PC-9 (cell line): ENCODE data around the gene ROBO4. TPM values are rescaled to one million over a fixed set of nuclear protein-coding genes. Genes with fewer than 3 reads are reported as not detected.

Source experiments
- BruUV-seq: library from RNA; stranded (reverse); fragments of 400-500 nt; replicated peaks from 2 replicates; lab custom pipeline; 2021; lab: Mats Ljungman, UMichigan
- CTCF ChIA-PET: fragments of 300-600 bp; sonication (Branson Sonifier 250); formaldehyde crosslinking; loops from one replicate; lab custom pipeline; 2022; ENCODE audit warnings: antibody characterized with exemption; lab: Charles Lee
- POLR2A ChIA-PET: fragments of 300-600 bp; sonication (Branson Sonifier 250); formaldehyde crosslinking; loops from one replicate; lab custom pipeline; 2022; ENCODE audit warnings: antibody characterized with exemption; ENCODE audit not compliant: unreplicated experiment; lab: Charles Lee
- DNase-seq, 2 experiments: peaks; one replicate each; pipeline versions ENCODE4 v3.0.0 to v3.0.0-alpha.2; 2015 to 2022; ENCODE audit warnings: mixed read lengths in 1 of 2
- H2AFZ ChIP-seq: fragments of 200-600 bp; sonication (generic); 2 replicates; pipeline ENCODE4 v1.8.1; 2017; ENCODE audit warnings: antibody characterized with exemption
- H3F3A ChIP-seq: fragments of 200-600 bp; sonication (generic); 2 replicates; pipeline ENCODE4 v1.8.1; 2017; ENCODE audit warnings: antibody characterized with exemption, mild to moderate bottlenecking, low read depth; ENCODE audit not compliant: insufficient read depth
- H3K27ac ChIP-seq: fragments of 200-600 bp; sonication (generic); 2 replicates; pipeline ENCODE4 v1.6.1; 2016; ENCODE audit warnings: mixed run types
- H3K27me3 ChIP-seq: fragments of 200-600 bp; sonication (generic); 2 replicates; pipeline ENCODE4 v1.6.1; 2016; ENCODE audit warnings: low read depth, mixed run types; ENCODE audit not compliant: insufficient read depth
- H3K36me3 ChIP-seq: fragments of 200-600 bp; sonication (generic); 2 replicates; pipeline ENCODE4 v1.6.1; 2016; ENCODE audit warnings: low read depth, mixed run types
- H3K4me1 ChIP-seq: fragments of 200-600 bp; sonication (generic); replicated peaks from 2 replicates; pipeline ENCODE4 v1.6.1; 2016; ENCODE audit warnings: mixed run types; ENCODE audit not compliant: insufficient read depth
- H3K4me2 ChIP-seq: fragments of 200-600 bp; sonication (generic); 2 replicates; pipeline ENCODE4 v1.6.1; 2017; ENCODE audit warnings: mixed run types
- H3K4me3 ChIP-seq: fragments of 200-600 bp; sonication (generic); 2 replicates; pipeline ENCODE4 v1.6.1; 2016; ENCODE audit warnings: mixed run types
- H3K79me2 ChIP-seq: fragments of 200-600 bp; sonication (generic); 2 replicates; pipeline ENCODE4 v1.6.1; 2017; ENCODE audit warnings: low read depth, mixed run types
- H3K9me2 ChIP-seq: fragments of 200-600 bp; sonication (generic); 2 replicates; pipeline ENCODE4 v1.8.1; 2017; ENCODE audit warnings: mild to moderate bottlenecking; ENCODE audit not compliant: insufficient read depth
- H3K9me3 ChIP-seq: fragments of 200-600 bp; sonication (generic); 2 replicates; pipeline ENCODE4 v1.8.1; 2016; ENCODE audit warnings: low read depth; ENCODE audit not compliant: insufficient read depth
- H4K20me1 ChIP-seq: fragments of 200-600 bp; sonication (generic); 2 replicates; pipeline ENCODE4 v1.8.1; 2017; ENCODE audit not compliant: insufficient read depth
- CTCF ChIP-seq: fragments of 200-600 bp; sonication (generic); conservative IDR thresholded peaks from 2 replicates; pipeline ENCODE4 v1.6.1; 2017; ENCODE audit warnings: mixed run types, antibody characterized with exemption, mild to moderate bottlenecking, moderate library complexity
- EZH2 ChIP-seq: fragments of 200-600 bp; sonication (generic); IDR thresholded peaks from 2 replicates; pipeline ENCODE4 v1.8.0; 2017; ENCODE audit warnings: antibody characterized with exemption, low read depth
- intact Hi-C: fragments of 100-400 bp; cut with micrococcal nuclease; formaldehyde crosslinking; loops from one replicate; pipeline ENCODE4 v1.10.0; 2022; ENCODE audit not compliant: unreplicated experiment
- total RNA-seq: library from RNA; stranded (reverse); gene quantifications from 2 replicates; pipeline ENCODE4 v1.2.3, GENCODE V29; 2021

Gene ROBO4
- total RNA-seq, 1 experiment from 2014 or later = not detected

DNA sequence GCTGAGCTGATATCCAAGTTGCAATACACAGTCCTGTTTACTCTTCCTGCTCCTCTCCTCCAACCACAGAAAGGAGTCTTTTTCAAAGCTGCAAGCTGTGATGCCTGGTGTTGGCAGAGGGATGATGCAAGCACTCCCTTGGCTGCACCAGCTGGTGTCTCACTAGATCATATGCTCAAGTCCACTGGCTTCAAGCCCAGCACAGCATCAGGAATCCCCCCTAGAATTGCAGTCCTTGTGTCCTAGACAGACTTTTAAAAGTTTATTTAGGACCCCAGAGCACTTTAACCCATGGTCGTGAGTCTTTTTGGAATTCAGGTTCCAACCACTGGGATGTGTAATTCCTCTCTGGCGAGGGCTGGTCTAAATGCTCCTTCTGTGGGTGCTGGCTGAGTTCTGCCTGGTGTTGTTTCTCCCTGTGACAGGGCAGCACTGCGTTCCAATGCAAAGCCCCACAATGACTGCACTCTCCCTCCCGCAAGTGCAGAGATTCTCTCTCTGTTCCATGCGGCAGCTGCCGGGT, 19.5 kb upstream of the ROBO4 start:
- DNase-seq = no peak
- no TSS peak for BruUV-seq
- POLR2A ChIA-PET = no interaction called here
- no peaks in the 10 kb centered on the region for H4K20me1 ChIP-seq
- CTCF ChIA-PET = no interaction called here
- peaks cover 7% of the 10 kb centered on the region; the same call in 1 of the 2 replicates for H3K27me3 ChIP-seq
- no peak overlapping the region for H2AFZ ChIP-seq
- H3K36me3 ChIP-seq = no peaks in the 10 kb centered on the region
- H3K27ac ChIP-seq = no peak overlapping the region
- H3K9me3 ChIP-seq = no peaks in the 10 kb centered on the region
- H3K4me3 ChIP-seq = no peak overlapping the region
- no peaks in the 10 kb centered on the region for H3K9me2 ChIP-seq
- intact Hi-C loops = no loop called here
- H3F3A ChIP-seq = no peaks in the 10 kb centered on the region
- no peak for TF ChIP-seq EZH2
- TF ChIP-seq CTCF = no peak
- no peaks in the 10 kb centered on the region for H3K4me1 ChIP-seq
- H3K79me2 ChIP-seq = no peaks in the 10 kb centered on the region
- no peak overlapping the region for H3K4me2 ChIP-seq

- CTCF ChIA-PET = no interaction called here
- Histone ChIP-seq H3K9me2 (no peaks in the 10 kb centered on the region), H4K20me1 (no peaks in the 10 kb centered on the region), H3K36me3 (no peaks in the 10 kb centered on the region), H3K4me2 (no peak overlapping the region), H3F3A (no peaks in the 10 kb centered on the region), H3K9me3 (no peaks in the 10 kb centered on the region), H3K27me3 (no peaks in the 10 kb centered on the region), H3K4me1 (no peaks in the 10 kb centered on the region), H3K79me2 (no peaks in the 10 kb centered on the region), H3K27ac (no peak overlapping the region), H3K4me3 (no peak overlapping the region), H2AFZ (no peak overlapping the region)
- intact Hi-C loops = no loop called here
- TF ChIP-seq EZH2 (no peak), CTCF (no peak)
- no peak for DNase-seq
- POLR2A ChIA-PET = no interaction called here
- BruUV-seq = no TSS peak
Measured at GRCh38 chr11:124916370-124916710, 18.7 kb upstream of the ROBO4 start.

DNA sequence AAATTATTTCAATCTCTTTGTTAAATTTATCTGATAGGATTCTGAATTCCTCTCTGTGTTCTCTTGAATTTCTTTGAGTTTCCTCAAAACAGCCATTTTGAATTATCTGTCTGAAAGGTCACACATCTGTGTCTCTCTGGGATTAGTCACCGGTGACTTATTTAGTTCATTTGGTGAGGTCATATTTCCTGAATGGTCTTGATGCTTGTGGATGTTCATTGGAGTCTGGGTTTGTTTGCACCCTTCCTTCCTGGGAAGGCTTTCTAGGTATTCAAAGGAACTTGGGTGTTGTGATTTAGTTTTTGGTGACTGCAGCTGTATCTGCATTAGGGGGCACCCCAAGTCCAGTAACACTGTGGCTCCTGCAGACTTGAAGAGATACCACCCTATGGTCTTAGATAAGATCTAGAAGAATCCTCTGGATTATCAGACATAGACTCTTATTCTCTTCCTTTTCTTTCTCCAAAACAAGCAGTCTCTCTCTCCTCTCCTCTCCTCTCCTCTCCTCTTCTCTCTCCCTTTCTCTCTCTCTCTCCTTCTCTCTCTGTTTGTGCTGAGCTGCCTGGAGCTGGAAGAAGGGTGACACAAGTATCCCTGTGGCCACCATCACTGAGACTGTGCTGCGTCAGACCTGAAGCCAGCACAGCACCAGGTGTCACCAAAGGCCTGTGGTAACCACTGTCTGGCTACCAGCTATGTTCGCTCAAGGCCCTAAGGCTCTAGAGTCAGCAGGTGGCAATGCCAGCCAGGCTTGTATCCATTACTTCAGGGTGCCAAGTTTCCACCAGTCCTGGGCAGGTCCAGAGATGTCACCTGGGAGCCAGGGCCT, 18.1 kb upstream of the ROBO4 start:
- CTCF ChIA-PET = no interaction called here
- no TSS peak for BruUV-seq
- TF ChIP-seq CTCF = no peak
- TF ChIP-seq EZH2 = no peak
- Histone ChIP-seq H3K27ac (no peak overlapping the region), H3F3A (no peaks in the 10 kb centered on the region), H4K20me1 (no peaks in the 10 kb centered on the region), H3K4me1 (no peaks in the 10 kb centered on the region), H3K4me3 (no peak overlapping the region), H3K79me2 (no peaks in the 10 kb centered on the region), H3K4me2 (no peak overlapping the region), H3K9me2 (no peaks in the 10 kb centered on the region), H3K36me3 (no peaks in the 10 kb centered on the region), H2AFZ (no peak overlapping the region), H3K9me3 (no peaks in the 10 kb centered on the region), H3K27me3 (no peaks in the 10 kb centered on the region)
- POLR2A ChIA-PET = no interaction called here
- intact Hi-C loops = no loop called here
- no peak for DNase-seq
